Medulla oblongata (tissue), 1 donor: Measurements from ENCODE around the gene LKAAEAR1.
"Not testable (repeated sequence)": the region's sequence is repeated elsewhere in the genome, so short reads cannot be mapped to it uniquely, and the experiment has no call there.

Source experiments
- DNase-seq: peaks from one replicate; pipeline ENCODE4 v3.0.0-alpha.2; 2015; ENCODE audit errors: extremely low spot score

Gene LKAAEAR1

GRCh38 chr20:64083804-64084684 lies at the start of gene LKAAEAR1:
LKAAEAR1 (minus strand) TSS chr20:64084398; CDS start chr20:64084219, 179 bp downstream.
- no peak for DNase-seq

DNA sequence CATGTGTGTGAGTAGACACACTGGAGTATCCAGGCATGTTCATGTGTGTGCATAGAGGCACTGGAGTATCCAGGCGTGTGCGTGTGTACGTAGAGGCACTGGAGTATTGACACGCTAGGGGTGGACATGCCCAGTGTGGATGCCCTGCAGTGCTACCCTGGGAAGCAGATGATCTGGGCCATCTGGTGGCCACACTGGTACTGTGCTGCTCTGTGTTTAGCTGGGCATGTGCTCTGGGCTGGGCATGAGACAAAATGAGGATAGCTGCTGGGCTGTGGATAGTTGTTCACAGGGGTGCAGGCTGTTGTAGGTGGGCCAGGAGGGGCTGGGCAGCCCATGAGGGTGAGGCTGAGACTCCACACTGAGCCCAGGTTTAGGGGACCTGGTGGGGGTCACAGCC lies 47.2 kb upstream of the LKAAEAR1 start:
- DNase-seq = no peak

DNA sequence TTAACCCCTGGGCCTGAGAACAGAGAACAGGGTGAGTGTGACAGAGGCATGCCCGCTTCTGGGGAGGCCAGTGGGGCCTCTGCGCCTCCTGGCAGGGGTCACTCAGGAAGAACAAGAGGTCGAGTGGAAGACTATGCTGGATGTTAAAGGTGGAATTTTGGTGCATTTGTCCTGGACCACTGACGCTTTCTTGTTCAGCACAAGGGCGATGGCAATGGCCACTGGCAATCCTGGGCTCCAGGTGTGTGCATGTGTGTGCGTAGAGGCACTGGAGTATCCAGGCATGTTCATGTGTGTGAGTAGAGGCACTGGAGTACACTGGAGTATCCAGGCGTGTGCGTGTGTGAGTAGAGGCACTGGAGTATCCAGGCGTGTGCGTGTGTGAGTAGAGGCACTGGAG lies 46.7 kb upstream of the LKAAEAR1 start:
- no peak for DNase-seq

DNA sequence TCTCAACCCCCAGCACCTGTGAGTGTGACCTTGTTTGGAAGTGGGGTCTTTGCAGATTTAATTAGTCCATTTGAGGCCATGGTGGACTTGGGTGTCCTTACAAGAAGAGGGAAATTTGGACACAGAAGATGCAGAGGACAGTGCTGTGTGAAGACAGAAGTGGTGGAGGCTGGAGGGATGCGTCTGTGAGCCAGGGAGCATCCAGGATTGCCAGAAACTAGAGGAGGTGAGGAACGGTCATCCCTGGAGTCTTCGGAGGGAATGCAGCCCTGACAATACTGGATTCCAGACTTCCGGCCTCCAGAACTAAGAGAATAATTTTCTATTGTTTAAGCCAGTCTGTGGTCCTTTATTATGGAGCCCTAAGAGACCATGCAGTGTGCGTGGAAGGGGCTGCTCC lies 46.1 kb upstream of the LKAAEAR1 start:
- no peak for DNase-seq

DNA sequence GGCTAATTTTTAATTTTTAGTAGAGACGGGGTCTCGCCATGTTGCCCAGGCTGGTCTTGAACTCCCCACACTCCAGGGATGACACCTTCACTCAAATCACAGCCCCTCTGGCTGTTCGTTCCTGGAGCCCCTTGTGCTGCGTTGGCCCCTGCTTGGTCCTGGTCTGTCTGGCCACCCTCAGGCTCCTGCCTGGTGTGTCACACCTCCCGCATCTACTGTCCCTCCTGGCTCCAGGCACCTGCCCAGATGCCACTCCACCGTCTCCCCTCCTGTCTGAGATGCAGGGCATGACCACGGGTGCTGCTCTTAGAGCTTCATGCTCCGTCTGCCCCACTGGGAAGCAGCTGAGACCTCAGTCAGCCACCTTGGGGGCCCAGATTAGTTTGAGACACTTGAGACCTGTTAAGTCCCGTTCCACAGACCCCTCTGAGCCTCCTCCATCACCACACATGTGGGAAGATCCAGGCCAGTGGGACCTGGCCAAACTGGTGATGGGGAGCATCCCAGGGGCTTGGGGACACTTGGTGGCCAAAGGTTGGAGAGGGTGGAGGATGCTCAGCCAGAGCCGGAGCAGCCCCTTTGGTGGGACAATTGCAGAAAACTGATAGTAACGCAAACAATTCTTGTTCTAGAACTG lies 45.1 kb upstream of the LKAAEAR1 start:
- DNase-seq = no peak

GRCh38 chr20:64123517-64123916 lies 39.3 kb upstream of the LKAAEAR1 start:
- DNase-seq = not testable (repeated sequence)

DNA sequence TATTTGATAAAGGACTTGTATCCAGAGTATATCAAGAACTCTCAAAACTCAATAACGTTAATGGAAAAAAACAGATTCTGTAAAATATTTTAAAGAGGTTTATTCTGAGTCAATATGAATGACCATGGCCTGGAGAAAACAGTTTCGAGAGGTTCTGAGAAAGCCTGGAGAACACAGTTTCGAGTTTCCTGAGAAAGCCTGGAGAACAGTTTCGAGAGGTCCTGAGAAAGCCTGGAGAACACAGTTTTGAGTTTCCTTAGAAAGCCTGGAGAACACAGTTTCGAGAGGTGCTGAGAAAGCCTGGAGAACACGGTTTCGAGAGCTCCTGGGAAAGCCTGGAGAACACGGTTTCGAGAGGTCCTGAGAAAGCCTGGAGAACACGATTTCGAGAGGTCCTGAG lies 38.7 kb upstream of the LKAAEAR1 start:
- not testable (repeated sequence) for DNase-seq

- DNase-seq = no peak
Observed at GRCh38 chr20:64121586-64121985, 37.4 kb upstream of the LKAAEAR1 start.

DNA sequence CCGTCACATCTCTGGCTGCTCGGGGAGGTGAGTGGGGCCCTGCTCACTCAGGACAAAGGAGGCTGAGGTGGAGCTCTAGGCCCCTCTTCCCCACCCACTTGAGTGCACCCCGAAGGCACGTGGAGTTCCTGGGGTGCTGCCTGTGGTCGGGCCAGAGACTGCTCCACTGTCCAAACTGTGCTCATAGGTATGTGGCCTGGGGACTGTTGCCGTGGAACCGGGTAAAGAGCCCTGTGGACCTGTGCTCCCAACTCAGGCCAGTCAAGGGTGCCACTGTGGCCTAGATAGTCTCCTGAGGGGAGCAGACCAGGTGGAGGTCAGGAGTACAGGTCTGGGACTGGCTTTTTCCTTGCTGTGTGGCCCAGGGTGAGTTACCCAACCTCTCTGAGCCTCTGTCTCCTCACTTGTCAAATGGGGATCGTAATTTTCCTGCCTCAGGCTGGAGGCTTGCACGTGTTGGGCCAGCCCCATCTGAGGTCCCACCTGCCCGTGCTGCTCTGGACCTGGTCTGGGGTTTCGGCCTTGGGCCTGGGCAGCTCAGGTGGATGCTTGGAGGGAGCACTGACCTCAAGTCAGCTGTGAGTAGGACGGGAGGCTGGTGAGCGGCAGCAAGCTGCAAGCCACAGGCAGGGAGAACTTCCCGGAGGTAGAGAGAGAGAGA lies 35.6 kb upstream of the LKAAEAR1 start:
- DNase-seq = no peak

- no peak for DNase-seq
Observed at GRCh38 chr20:64119301-64119680, 35.1 kb upstream of the LKAAEAR1 start.

- DNase-seq = not testable (repeated sequence)
Observed at GRCh38 chr20:64117432-64117777, 33.2 kb upstream of the LKAAEAR1 start.

DNA sequence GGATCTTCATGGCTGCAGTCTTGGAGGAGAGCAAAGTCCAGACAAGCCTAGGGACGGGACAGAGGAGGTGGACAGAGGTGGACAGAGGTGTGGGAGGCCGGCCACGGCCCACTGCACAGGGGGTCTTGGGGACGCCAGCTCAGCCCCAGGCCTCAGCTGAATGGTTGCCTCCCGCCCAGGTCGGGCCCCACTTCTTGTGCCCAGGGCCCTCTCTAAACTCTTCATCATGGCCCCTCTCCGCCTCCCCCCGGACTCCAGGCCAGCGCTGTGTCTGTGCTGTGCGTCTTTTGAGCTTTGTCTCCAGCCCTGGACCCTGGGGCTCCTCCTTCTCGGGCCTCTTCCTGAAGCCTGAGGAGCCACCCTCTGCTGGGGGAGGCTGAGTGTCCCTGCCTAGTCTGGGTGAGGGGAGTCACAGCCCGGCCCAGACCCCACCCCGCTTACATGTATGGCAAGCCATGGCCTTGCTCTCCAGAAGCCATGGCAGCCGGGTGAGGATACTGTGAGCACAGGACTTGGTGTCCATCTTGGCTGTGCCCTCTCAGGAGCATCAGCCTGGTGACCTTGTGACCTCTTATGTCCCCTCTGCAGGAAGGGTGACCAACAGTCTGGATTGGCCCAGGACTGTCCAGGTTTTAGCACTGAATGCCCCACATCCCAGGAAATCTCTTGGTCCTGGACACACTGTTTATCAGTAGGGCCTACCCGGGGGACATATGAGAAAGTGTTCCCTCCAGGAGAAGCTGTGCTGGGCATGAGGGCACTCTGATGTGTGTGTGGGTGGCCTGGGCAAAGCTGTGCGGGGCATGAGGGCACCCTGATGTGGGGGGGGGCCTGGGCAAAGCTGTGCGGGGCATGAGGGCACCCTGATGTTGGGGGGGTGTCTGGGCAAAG lies 32.6 kb upstream of the LKAAEAR1 start:
- DNase-seq = no peak

GRCh38 chr20:64116016-64116415 lies 31.8 kb upstream of the LKAAEAR1 start:
- no peak for DNase-seq

GRCh38 chr20:64115171-64115911 lies 31.1 kb upstream of the LKAAEAR1 start:
- no peak for DNase-seq

GRCh38 chr20:64114356-64114971 lies 30.3 kb upstream of the LKAAEAR1 start:
- no peak for DNase-seq

DNA sequence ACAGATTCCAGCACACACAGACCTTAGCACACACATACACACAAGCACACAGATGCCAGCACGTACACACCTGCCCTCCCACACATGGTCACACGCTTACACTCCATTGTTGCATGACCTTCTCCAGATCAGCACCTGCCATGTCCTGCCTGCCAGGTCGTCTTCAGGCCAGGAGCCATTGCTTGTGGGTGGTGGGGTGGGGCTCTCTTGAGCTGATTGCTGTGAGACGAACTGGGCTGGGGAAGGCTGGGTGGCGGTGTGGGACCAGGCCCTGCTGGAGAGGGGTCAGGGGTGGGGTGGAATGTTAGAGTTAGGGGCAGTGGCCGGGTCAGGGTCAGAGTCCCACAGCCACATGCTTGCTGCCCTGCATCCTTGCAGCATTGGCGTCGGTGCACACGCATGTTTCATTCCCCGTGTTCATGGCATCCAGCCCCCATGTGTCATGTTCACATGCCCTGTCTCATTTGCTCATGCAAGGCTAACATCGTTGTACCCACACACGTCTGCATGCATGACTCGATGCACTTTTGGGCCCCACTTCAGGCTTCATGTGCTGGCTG lies 29.7 kb upstream of the LKAAEAR1 start:
- no peak for DNase-seq

GRCh38 chr20:64113444-64113775 lies 29.2 kb upstream of the LKAAEAR1 start:
- no peak for DNase-seq

GRCh38 chr20:64112691-64113443 lies 28.7 kb upstream of the LKAAEAR1 start:
- no peak for DNase-seq

DNA sequence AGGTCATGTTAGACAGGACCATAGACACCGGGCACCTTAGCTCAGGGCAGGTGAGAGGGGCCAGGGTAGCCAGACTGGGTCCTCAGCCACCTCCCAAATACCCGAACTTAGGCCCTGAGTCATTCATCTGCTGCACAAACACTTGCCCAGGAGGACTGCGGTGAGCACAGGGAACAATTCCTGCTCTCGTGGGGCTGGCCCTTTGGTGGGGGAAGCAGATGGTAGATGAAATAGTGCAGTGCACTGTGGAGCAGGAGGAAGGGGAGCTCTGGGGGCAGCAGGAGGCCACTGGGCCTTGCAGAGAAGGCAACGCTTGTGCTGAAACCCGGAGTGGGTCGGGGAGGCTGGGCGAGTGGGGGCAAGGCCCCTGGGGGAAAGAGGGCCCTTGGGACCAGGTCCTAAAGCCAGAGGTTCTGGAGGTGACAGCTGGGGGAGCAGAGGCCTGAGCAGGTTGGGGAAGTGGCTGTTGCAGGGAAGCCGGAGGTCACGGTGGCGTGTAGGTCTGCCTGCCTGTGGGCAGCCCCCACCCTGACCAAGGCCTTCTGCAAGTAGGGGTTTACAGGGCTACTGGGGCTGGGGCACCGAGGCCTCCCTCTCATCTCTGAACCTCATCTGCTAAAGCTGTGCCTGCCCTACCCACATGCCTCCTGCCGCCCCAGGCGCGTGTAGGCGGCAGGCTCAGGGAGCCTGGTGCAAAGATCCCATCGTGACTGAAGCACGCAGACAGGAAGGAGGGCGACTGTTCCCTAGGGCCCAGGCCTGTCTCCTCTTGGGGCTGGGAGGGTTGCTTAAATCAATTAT lies 27.8 kb upstream of the LKAAEAR1 start:
- DNase-seq = no peak
